Smooth muscle cell (in vitro differentiated cells): Measurements from ENCODE around the gene DRG2. TPM values are rescaled to one million over a fixed set of nuclear protein-coding genes. Genes with fewer than 3 reads are reported as not detected.

Source experiments
- DNase-seq: peaks from one replicate; lab custom pipeline; 2025; ENCODE audit not compliant: unreplicated experiment; lab: John Stamatoyannopoulos, UW
- H2AFZ ChIP-seq: fragments of 200-600 bp; sonication (generic); 2 replicates; pipeline ENCODE4 v1.6.0; 2016; ENCODE audit warnings: antibody characterized with exemption, low read depth, mild to moderate bottlenecking
- H3F3A ChIP-seq: fragments of 200-600 bp; sonication (generic); 2 replicates; pipeline ENCODE4 v1.6.0; 2017; ENCODE audit warnings: antibody characterized with exemption, low read depth
- H3K27ac ChIP-seq: fragments of 200-600 bp; sonication (generic); 2 replicates; pipeline ENCODE4 v1.5.1; 2016; ENCODE audit warnings: low read depth, mild to moderate bottlenecking
- H3K27me3 ChIP-seq: fragments of 200-600 bp; sonication (generic); 2 replicates; pipeline ENCODE4 v1.6.1; 2016; ENCODE audit warnings: low read depth, mild to moderate bottlenecking
- H3K36me3 ChIP-seq: fragments of 200-600 bp; sonication (generic); 2 replicates; pipeline ENCODE4 v1.5.1; 2016; ENCODE audit warnings: low read depth
- H3K4me1 ChIP-seq: fragments of 200-600 bp; sonication (generic); 2 replicates; pipeline ENCODE4 v1.5.1; 2016; ENCODE audit warnings: low read depth
- H3K4me2 ChIP-seq: fragments of 200-600 bp; sonication (generic); 2 replicates; pipeline ENCODE4 v1.6.0; 2016; ENCODE audit warnings: mild to moderate bottlenecking
- H3K4me3 ChIP-seq: fragments of 200-600 bp; sonication (generic); 2 replicates; pipeline ENCODE4 v1.5.1; 2016; ENCODE audit warnings: mild to moderate bottlenecking
- H3K79me2 ChIP-seq: fragments of 200-600 bp; sonication (generic); 2 replicates; pipeline ENCODE4 v1.6.0; 2016; ENCODE audit warnings: low read depth, mild to moderate bottlenecking
- H3K9ac ChIP-seq: fragments of 200-600 bp; sonication (generic); 2 replicates; pipeline ENCODE4 v1.6.0; 2016; ENCODE audit warnings: low read depth
- H3K9me3 ChIP-seq: fragments of 200-600 bp; sonication (generic); replicated peaks from 2 replicates; pipeline ENCODE4 v1.5.1; 2016; ENCODE audit warnings: low read depth
- H4K20me1 ChIP-seq: fragments of 200-600 bp; sonication (generic); 2 replicates; pipeline ENCODE4 v1.6.0; 2016; ENCODE audit warnings: low read depth
- CTCF ChIP-seq: fragments of 200-600 bp; sonication (generic); IDR thresholded peaks from 2 replicates; pipeline ENCODE4 v1.5.1; 2017; ENCODE audit warnings: borderline replicate concordance, mild to moderate bottlenecking, antibody characterized with exemption; ENCODE audit not compliant: insufficient read depth, poor library complexity, severe bottlenecking
- WGBS: methylation state at CpG from one replicate; pipeline ENCODE4 v1.1.7; 2016; ENCODE audit warnings: low lambda C conversion rate; 5-methylcytosine and 5-hydroxymethylcytosine counted together
- polyA plus RNA-seq: library from polyadenylated mRNA; unstranded; fragments of >200 nt; fragmentation: Nextera tagmentation; extraction: Ambion mirVana; gene quantifications from 2 replicates; pipeline ENCODE4 v1.2.1, GENCODE V29; 2016
- total RNA-seq: library from RNA; depleted of rRNA; stranded (reverse); fragments of >200 nt; gene quantifications from 2 replicates; pipeline ENCODE4 v1.2.3, GENCODE V29; 2014

DRG2 gene
- total and polyA plus RNA-seq, 2 experiments from 2014 or later = 24.5 to 36.6 TPM

GRCh38 chr17:18122990-18123753 is 35.4 kb downstream of the DRG2 start:
- WGBS = 91% methylated on average over 31 of the region's 31 CpGs
- Histone ChIP-seq H4K20me1 (no peaks in the 10 kb centered on the region), H2AFZ (no peak overlapping the region), H3K9ac (no peak overlapping the region), H3K4me3 (no peak overlapping the region), H3K4me1 (no peaks in the 10 kb centered on the region), H3K27ac (no peak overlapping the region), H3K27me3 (no peaks in the 10 kb centered on the region), H3F3A (no peaks in the 10 kb centered on the region), H3K79me2 (no peaks in the 10 kb centered on the region), H3K4me2 (no peak overlapping the region), H3K36me3 (no peaks in the 10 kb centered on the region), H3K9me3 (no peaks in the 10 kb centered on the region)
- TF ChIP-seq CTCF = no peak
- DNase-seq = no peak

- Histone ChIP-seq H3K4me1 (no peaks in the 10 kb centered on the region), H3K79me2 (no peaks in the 10 kb centered on the region), H3K27me3 (no peaks in the 10 kb centered on the region), H3K36me3 (no peaks in the 10 kb centered on the region), H3K4me2 (no peak overlapping the region), H3K9me3 (no peaks in the 10 kb centered on the region), H3K27ac (no peak overlapping the region), H2AFZ (no peak overlapping the region), H3F3A (no peaks in the 10 kb centered on the region), H4K20me1 (no peaks in the 10 kb centered on the region), H3K4me3 (no peak overlapping the region), H3K9ac (no peak overlapping the region)
- WGBS = 93% methylated on average over 11 of the region's 11 CpGs
- TF ChIP-seq CTCF = no peak
- DNase-seq = no peak
These were observed 36.8 kb downstream of the DRG2 start for GRCh38 chr17:18124345-18125126.

GRCh38 chr17:18129041-18129502 is 41.3 kb downstream of the DRG2 start:
- H2AFZ ChIP-seq = no peak overlapping the region
- no peak for TF ChIP-seq CTCF

More at GRCh38 chr17:18129041-18129502, 41.3 kb downstream of the DRG2 start:
- H3K9me3 ChIP-seq = no peaks in the 10 kb centered on the region
- no peak overlapping the region for H3K4me3 ChIP-seq
- H3K27me3 ChIP-seq = no peaks in the 10 kb centered on the region
- no peak overlapping the region for H3K4me2 ChIP-seq
- no peaks in the 10 kb centered on the region for H4K20me1 ChIP-seq
- H3K27ac ChIP-seq = no peak overlapping the region
- H3K79me2 ChIP-seq = no peaks in the 10 kb centered on the region
- no peak for DNase-seq
- H3K9ac ChIP-seq = no peak overlapping the region
- H3F3A ChIP-seq = no peaks in the 10 kb centered on the region
- no peaks in the 10 kb centered on the region for H3K36me3 ChIP-seq
- H3K4me1 ChIP-seq = no peaks in the 10 kb centered on the region
- 93% methylated on average over 4 of the region's 4 CpGs for WGBS
